Kidney (tissue), 14 donors: Measurements from ENCODE around the gene STXBP3. TPM values are rescaled to one million over a fixed set of nuclear protein-coding genes. Genes with fewer than 3 reads are reported as not detected.
"Not testable (repeated sequence)": the region's sequence is repeated elsewhere in the genome, so short reads cannot be mapped to it uniquely, and the experiment has no call there.

ENCODE experiments used
- DNase-seq, 5 donors: peaks; one replicate each; pipeline ENCODE4 v3.0.0-alpha.2; 2013 to 2020
- FAIRE-seq: peaks from 2 replicates; lab custom pipeline; 2012; peaks lifted over from hg19 to GRCh38; lab: Jason Lieb, UNC
- H3K27ac ChIP-seq, 2 donors: one replicate each; pipeline ENCODE4 v1.7.0; 2013; ENCODE audit warnings: low read depth in 2 of 2, low read length in 2 of 2, inconsistent platforms in 1 of 2
- H3K27me3 ChIP-seq: one replicate; pipeline ENCODE4 v1.7.1; 2013; ENCODE audit warnings: low read length, inconsistent platforms; ENCODE audit not compliant: control insufficient read depth, insufficient read depth
- H3K36me3 ChIP-seq, 3 donors: one replicate each; pipeline versions ENCODE4 v1.7.0 to v1.7.1; 2013; ENCODE audit warnings: low read length in 3 of 3, control low read depth in 1 of 3, inconsistent platforms in 1 of 3; ENCODE audit not compliant: insufficient read depth in 3 of 3, control insufficient read depth in 2 of 3
- H3K4me1 ChIP-seq, 3 donors: one replicate each; pipeline versions ENCODE4 v1.7.0 to v1.7.1; 2013; ENCODE audit warnings: low read length in 3 of 3, inconsistent platforms in 1 of 3, low read depth in 1 of 3; ENCODE audit not compliant: control insufficient read depth in 2 of 3, insufficient read depth in 2 of 3
- H3K4me3 ChIP-seq, 3 donors: one replicate each; pipeline versions ENCODE4 v1.7.0 to v1.8.1; 2013; ENCODE audit warnings: low read length in 3 of 3, control low read depth in 1 of 3, inconsistent platforms in 1 of 3
- H3K9ac ChIP-seq, 3 donors: one replicate each; pipeline versions ENCODE4 v1.7.0 to v1.7.1; 2013; ENCODE audit warnings: low read length in 3 of 3, control low read depth in 1 of 3, inconsistent platforms in 1 of 3
- H3K9me3 ChIP-seq, 3 donors: one replicate each; pipeline versions ENCODE4 v1.7.0 to v1.7.1; 2013; ENCODE audit warnings: low read length in 3 of 3, control low read depth in 1 of 3, inconsistent platforms in 1 of 3; ENCODE audit not compliant: control insufficient read depth in 2 of 3, insufficient read depth in 1 of 3
- intact Hi-C: fragments of 100-400 bp; cut with DNase I; formaldehyde crosslinking; loops from one replicate; pipeline ENCODE4 v1.11.1; 2022
- polyA plus RNA-seq: library from polyadenylated mRNA; stranded (reverse); fragments of 350-450 nt; fragmentation: Illumina TruSeq; extraction: RNeasy Lipid Tissue Mini Kit (QIAGEN cat#74804); gene quantifications from one replicate; pipeline ENCODE4 v1.2.3, GENCODE V29; 2014; ENCODE audit warnings: low read depth, low replicate concordance; ENCODE audit not compliant: insufficient read depth
- total RNA-seq: library from RNA; stranded (reverse); fragmentation: NEBNext Ultra II Directional; extraction: Animal tissue kit (Norgen Biotek cat#: 25700); gene quantifications from one replicate; pipeline ENCODE4 v1.2.1, GENCODE V29; 2021
- TF ChIP-seq, protein P1 (sequence below): IDR thresholded peaks from 3 replicates; pipeline ENCODE4 v1.5.1; 2012; ENCODE audit warnings: mild to moderate bottlenecking, moderate library complexity, borderline replicate concordance; ENCODE audit not compliant: insufficient read depth; ENCODE audit errors: extremely low read depth
- donor health status: control.
- donor health status: control.
- donor health status: control.
- donor health status: control.
- donor health status: control.
- donor health status: DM: yes; HTN: yes; CAD: no.
- donor health status: Normal renal cell carcinoma (clear cell type).

Gene STXBP3
- total and polyA plus RNA-seq, 2 donors from 2014 or later: 26.0 to 61.4 TPM

DNA sequence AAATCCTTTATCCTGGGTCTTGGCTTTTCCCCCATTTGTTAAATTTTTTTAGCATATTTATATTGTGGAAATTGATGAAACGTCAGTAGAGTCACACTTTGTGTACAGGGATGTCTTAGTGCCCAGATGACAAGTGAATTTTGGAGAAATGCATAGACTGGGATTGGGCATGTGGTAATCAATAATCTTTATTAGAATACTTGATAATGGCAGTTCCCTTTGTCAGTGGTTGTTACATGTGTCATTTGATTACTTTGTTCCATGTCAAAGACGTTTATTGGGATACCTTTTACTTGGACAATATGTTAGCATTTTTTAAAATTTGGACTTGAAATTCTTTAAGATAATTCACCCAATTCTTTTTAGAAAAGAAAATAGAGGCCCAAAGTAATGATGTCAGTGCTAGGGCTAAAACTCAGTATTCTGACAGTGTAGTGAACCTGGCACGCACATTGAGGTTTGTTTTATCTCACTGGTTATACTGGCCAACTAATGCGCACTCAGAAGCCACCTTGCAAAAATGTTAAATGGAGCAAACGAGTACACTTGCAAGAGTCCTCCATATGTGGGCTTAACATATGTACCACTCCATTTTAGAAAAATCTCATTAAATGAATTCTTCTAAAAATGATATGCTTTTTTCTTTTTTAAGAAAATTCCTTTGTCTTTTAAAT, 45.2 kb upstream of the STXBP3 start:
- no peak for FAIRE-seq
- no peak overlapping the region for H3K9ac ChIP-seq
- intact Hi-C loops: no loop called here
- no peak overlapping the region for H3K4me3 ChIP-seq
- H3K9me3 ChIP-seq: no peaks in the 10 kb centered on the region
- H3K27me3 ChIP-seq: no peaks in the 10 kb centered on the region
- no peaks in the 10 kb centered on the region for H3K4me1 ChIP-seq
- no peak for DNase-seq
- no peak overlapping the region for H3K27ac ChIP-seq
- TF ChIP-seq, protein P1, sequence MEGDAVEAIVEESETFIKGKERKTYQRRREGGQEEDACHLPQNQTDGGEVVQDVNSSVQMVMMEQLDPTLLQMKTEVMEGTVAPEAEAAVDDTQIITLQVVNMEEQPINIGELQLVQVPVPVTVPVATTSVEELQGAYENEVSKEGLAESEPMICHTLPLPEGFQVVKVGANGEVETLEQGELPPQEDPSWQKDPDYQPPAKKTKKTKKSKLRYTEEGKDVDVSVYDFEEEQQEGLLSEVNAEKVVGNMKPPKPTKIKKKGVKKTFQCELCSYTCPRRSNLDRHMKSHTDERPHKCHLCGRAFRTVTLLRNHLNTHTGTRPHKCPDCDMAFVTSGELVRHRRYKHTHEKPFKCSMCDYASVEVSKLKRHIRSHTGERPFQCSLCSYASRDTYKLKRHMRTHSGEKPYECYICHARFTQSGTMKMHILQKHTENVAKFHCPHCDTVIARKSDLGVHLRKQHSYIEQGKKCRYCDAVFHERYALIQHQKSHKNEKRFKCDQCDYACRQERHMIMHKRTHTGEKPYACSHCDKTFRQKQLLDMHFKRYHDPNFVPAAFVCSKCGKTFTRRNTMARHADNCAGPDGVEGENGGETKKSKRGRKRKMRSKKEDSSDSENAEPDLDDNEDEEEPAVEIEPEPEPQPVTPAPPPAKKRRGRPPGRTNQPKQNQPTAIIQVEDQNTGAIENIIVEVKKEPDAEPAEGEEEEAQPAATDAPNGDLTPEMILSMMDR: no peak
- H3K36me3 ChIP-seq: peaks cover 17 to 46% (median 25%) of the 10 kb centered on the region in 3 donors

GRCh38 chr1:108702109-108702508, 44.4 kb upstream of the STXBP3 start:
- DNase-seq, H3K4me3 ChIP-seq, H3K27ac ChIP-seq, H3K4me1 ChIP-seq, H3K9me3 ChIP-seq, intact Hi-C loops, FAIRE-seq, H3K9ac ChIP-seq, H3K27me3 ChIP-seq: not testable (repeated sequence)
- peaks cover 14 to 38% (median 22%) of the 10 kb centered on the region in 3 donors for H3K36me3 ChIP-seq

GRCh38 chr1:108703939-108704338, 42.5 kb upstream of the STXBP3 start:
- Histone ChIP-seq H3K4me3 (no peak overlapping the region), H3K9ac (no peak overlapping the region), H3K9me3 (no peaks in the 10 kb centered on the region), H3K4me1 (no peaks in the 10 kb centered on the region), H3K36me3 (peaks cover 5 to 23% (median 11%) of the 10 kb centered on the region in 3 donors), H3K27me3 (no peaks in the 10 kb centered on the region), H3K27ac (no peak overlapping the region)
- DNase-seq: no peak
- FAIRE-seq: no peak
- intact Hi-C loops: no loop called here
- TF ChIP-seq, protein P1: no peak

DNA sequence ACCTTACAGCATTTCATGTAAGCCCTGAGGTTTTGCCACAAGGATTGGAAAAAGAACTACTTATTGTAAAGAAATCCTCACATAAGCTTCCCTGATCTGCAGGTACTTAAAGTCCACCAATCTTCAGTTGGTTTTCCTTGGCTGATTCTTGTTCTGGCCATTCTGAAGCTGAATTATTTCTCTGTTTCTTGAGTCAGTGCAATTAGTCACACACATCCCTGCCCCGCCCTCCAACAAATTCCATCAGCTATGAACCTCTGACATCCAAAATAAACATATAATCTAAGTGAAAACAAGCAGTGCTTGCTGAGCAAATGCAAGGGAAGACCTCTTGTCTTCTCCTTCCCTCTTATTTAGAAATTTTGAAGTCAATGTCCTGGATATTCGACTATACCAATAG, 42.0 kb upstream of the STXBP3 start:
- Histone ChIP-seq H3K4me3 (no peak overlapping the region), H3K27me3 (no peaks in the 10 kb centered on the region), H3K9me3 (no peaks in the 10 kb centered on the region), H3K9ac (no peak overlapping the region), H3K27ac (no peak overlapping the region), H3K36me3 (peaks cover 2 to 18% (median 6%) of the 10 kb centered on the region in 3 donors), H3K4me1 (no peaks in the 10 kb centered on the region)
- no peak for FAIRE-seq
- DNase-seq: no peak
- TF ChIP-seq, protein P1: no peak
- intact Hi-C loops: no loop called here
